Stimulated activated naive CD4-positive, alpha-beta T cell (primary cell): ENCODE results near the gene DNAH1.

Experiments
- DNase-seq, 6 experiments: peaks; one replicate each; lab custom pipeline; 2025; lab: John Stamatoyannopoulos, UW

DNAH1 gene

DNA sequence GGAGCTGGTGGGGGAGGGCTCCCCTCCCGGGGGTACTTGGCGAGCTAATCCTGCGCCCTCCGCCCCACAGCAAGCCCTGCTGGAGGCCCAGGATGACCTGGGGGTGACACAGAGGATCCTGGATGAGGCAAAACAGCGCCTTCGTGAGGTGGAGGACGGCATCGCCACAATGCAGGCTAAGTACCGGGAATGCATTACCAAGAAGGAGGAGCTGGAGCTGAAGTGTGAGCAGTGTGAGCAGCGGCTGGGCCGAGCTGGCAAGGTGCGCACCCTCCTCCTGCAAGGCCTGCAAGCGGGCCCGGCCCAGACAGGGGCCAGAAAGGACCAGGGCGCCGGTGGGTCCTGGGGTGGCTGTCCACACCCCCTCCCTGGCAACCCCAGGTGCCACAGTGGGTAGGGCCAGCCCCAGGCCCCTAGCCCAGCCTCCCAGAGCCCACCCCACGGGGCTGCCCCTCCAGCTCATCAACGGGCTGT, 72.3 kb downstream of the DNAH1 start:
- DNase-seq: no peak

GRCh38 chr3:52388933-52389332, 72.8 kb downstream of the DNAH1 start:
- no peak for DNase-seq

DNA sequence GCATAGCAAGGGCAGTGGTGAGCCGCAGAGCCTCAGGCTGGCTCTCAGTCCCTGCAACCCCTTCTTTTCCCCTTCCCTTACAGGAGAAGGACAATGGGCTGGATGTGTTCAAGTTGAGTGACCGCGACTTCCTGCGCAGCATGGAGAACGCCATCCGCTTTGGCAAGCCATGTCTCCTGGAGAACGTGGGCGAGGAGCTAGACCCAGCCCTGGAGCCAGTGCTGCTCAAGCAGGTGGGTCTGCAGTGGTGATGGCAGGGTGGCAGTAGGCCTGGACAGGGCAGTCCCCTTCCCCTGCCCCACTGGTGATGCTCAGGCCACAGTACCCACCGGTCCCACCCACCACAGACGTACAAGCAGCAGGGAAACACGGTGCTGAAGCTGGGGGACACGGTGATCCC, 75.0 kb downstream of the DNAH1 start:
- DNase-seq: no peak

DNA sequence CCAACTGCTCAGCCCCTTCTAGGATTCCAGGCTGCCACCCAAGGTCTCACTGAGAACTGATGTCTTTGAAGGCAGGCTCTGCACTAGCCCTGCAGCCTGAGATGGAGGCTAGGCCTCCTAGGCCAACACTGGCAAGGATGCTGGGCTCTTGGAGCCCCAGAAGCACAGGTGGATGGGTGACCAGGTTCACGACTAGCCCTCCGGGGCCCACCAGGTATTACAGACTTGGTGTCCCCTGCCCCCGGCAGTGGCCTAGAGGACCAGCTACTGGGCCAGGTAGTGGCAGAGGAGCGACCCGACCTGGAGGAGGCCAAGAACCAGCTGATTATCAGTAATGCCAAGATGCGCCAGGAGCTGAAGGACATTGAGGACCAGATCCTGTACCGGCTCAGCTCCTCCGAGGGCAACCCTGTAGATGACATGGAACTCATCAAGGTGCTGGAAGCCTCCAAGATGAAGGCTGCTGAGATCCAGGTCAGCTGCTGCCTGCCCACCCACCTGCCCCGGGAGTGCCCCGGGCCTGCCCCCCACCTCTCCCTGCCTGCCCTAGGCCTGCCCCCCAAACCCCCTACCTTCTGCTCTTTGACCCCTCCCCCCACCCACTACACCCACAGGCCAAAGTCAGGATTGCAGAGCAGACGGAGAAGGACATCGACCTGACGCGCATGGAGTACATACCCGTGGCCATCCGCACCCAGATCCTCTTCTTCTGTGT, 76.3 kb downstream of the DNAH1 start:
- DNase-seq: no peak

DNA sequence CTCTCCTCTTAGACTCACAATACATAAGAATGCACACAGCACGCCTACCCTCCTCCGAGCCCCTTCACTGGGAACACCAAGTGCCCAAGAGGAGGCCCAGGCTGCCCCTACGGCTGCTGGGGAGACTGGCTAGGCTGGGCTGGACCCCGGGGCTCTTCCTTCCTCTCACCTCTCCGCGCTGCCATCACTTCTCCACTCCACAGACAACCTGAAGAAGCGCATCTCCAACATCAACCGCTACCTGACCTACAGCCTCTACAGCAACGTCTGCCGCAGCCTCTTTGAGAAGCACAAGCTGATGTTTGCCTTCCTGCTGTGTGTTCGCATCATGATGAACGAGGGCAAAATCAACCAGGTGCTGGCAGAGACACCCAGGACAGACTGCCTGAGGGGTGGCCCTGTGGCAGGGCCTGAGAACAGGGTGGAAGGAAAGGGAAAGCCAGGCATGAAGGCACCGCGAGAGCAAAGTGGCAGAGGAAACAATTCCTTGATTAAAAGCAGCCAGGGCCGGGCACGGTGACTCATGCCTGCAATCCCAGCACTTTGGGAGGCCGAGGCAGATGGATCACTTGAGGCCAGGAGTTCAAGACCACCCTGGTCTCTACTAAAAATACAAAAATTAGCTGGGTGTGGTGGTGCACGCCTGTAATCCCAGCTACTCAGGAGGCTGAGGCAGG, 77.2 kb downstream of the DNAH1 start:
- DNase-seq: no peak

GRCh38 chr3:52393959-52394670, 78.0 kb downstream of the DNAH1 start:
- DNase-seq: no peak

DNA sequence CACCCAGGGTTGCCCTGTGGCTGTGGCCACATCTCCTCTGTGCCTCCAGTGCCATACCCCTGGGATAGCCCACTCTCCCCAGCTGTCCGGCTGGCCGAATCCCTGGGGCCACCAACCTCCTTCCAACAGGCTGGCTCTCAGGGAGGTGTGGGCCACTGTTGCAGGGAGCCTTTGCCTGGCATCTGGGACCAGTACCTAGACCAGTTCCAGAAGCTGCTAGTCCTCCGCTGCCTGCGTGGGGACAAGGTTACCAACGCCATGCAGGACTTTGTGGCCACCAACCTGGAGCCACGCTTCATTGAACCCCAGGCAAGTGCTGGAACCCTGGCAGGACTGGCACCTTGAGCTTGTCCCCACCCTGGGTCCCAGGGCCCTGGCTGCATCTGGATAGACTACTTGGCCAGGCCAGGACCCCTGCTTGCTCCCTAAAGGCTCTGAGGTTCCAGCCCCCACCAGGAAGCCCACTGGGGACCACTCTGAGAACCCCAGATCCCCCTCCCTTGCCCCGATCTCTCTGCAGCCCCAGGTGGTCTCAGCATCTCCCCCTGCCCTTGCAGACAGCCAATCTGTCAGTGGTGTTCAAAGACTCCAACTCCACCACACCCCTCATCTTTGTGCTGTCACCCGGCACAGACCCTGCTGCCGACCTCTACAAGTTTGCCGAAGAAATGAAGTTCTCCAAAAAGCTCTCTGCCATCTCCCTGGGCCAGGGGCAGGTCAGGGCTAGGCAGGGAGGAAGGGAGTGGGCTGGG, 78.8 kb downstream of the DNAH1 start:
- DNase-seq: no peak

DNA sequence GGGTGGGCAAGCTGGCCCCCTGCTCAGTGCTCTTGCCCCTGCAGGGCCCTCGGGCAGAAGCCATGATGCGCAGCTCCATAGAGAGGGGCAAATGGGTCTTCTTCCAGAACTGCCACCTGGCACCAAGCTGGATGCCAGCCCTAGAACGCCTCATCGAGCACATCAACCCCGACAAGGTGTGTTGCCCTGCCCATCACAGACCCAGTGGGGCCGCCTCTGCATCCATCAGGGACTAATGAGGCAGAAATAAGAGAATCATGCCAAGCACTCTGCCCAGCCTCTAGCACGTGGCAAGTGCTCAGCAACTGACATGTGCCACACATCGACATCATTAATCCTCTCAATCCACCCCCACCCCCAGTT, 79.4 kb downstream of the DNAH1 start:
- DNase-seq: no peak

- no peak for DNase-seq
These were observed 80.1 kb downstream of the DNAH1 start for GRCh38 chr3:52396011-52396906.

- DNase-seq: no peak
These were observed 80.9 kb downstream of the DNAH1 start for GRCh38 chr3:52396907-52397591.

DNA sequence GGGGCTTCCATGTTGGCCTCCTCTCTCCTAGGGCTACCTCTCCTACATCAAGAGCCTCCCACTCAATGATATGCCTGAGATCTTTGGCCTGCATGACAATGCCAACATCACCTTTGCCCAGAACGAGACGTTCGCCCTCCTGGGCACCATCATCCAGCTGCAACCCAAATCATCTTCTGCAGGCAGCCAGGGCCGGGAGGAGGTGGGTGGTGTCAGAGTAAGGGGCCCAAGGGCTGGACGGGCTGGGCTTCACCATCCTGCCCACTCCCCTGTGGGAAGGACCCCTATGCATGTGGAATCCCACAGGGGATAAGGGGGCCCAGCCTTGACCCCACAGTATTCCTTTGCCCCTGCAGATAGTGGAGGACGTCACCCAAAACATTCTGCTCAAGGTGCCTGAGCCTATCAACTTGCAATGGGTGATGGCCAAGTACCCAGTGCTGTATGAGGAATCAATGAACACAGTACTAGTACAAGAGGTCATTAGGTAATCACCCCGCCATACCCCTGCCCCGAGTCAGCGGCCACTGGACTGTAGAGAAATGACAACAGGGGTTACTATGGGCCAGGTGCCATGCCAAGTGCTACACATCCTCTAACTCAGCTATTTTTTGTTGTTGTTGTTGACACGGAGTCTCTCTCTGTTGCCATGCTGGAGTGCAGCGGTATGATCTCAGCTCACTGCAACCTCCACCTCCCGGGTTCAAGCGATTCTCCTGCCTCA, 81.7 kb downstream of the DNAH1 start:
- no peak for DNase-seq

GRCh38 chr3:52398670-52399081, 82.6 kb downstream of the DNAH1 start:
- no peak for DNase-seq

- no peak for DNase-seq
These were observed 83.0 kb downstream of the DNAH1 start for GRCh38 chr3:52399131-52399530.

- no peak for DNase-seq
These were observed 83.5 kb downstream of the DNAH1 start for GRCh38 chr3:52399593-52399992.

GRCh38 chr3:52400275-52400793, 84.2 kb downstream of the DNAH1 start:
- no peak for DNase-seq

GRCh38 chr3:52401021-52401420, 84.9 kb downstream of the DNAH1 start:
- no peak for DNase-seq

GRCh38 chr3:52401551-52401950, 85.4 kb downstream of the DNAH1 start:
- no peak for DNase-seq

- no peak for DNase-seq
These were observed 86.0 kb downstream of the DNAH1 start for GRCh38 chr3:52402101-52402521.

DNA sequence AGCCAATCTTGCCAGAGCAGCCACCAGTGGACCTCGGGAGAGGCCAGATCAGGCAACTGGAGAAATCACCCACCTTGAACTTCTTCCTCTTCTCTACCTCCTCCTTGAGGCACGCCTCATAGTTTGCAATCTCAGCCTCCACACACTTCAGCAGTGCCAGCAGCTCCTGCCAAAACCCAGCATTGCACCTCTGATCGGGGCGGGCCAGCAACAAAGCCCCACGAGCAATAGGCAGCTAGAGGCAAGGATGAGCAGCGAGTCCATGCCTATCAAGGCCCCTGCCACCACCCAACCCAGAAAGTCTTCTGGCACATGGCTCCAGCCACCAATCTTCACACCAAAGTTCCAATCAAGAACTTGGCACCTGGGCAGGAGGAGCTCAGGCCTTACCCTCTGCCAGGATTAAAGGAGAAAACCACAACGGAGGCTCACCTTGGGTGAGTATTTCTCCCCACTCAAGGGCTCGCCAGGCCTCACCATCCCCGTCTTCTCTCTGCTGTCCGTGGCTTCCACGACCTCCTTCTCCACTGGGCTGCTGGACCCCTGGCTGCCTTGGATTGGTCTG, 86.7 kb downstream of the DNAH1 start:
- no peak for DNase-seq
